ES-I3 (cell line): ENCODE measurements around the gene C20orf144.
"Not testable (repeated sequence)": the region's sequence is repeated elsewhere in the genome, so short reads cannot be mapped to it uniquely, and the experiment has no call there.

Experiments
- H3K36me3 ChIP-seq: 2 replicates; pipeline ENCODE4 v1.6.1; 2013; ENCODE audit warnings: mild to moderate bottlenecking, low read length, control low read depth, moderate library complexity; ENCODE audit not compliant: insufficient read depth
- H3K4me1 ChIP-seq: 2 replicates; pipeline ENCODE4 v1.6.1; 2013; ENCODE audit warnings: mild to moderate bottlenecking, control low read depth, low read length; ENCODE audit not compliant: insufficient read depth
- H3K9ac ChIP-seq: 2 replicates; pipeline ENCODE4 v1.6.1; 2013; ENCODE audit warnings: low read depth, mild to moderate bottlenecking, low read length, moderate library complexity
- H3K9me3 ChIP-seq: 2 replicates; pipeline ENCODE4 v1.6.1; 2013; ENCODE audit warnings: mild to moderate bottlenecking, low read length, moderate library complexity; ENCODE audit not compliant: control insufficient read depth, insufficient read depth

C20orf144 gene

GRCh38 chr20:33645072-33645358 lies 17.1 kb upstream of the C20orf144 start:
- no peaks in the 10 kb centered on the region; the same call in 1 of the 2 replicates for H3K36me3 ChIP-seq
- no peak overlapping the region for H3K9ac ChIP-seq
- H3K4me1 ChIP-seq, result peaks cover 4% of the 10 kb centered on the region; the same call in 1 of the 2 replicates
- no peaks in the 10 kb centered on the region for H3K9me3 ChIP-seq

- no peaks in the 10 kb centered on the region for H3K36me3 ChIP-seq
These were observed 16.7 kb upstream of the C20orf144 start for GRCh38 chr20:33645396-33645795.

GRCh38 chr20:33646191-33646590 lies 15.9 kb upstream of the C20orf144 start:
- Histone ChIP-seq H3K9me3 (no peaks in the 10 kb centered on the region), H3K4me1 (peaks cover 4% of the 10 kb centered on the region; the same call in 1 of the 2 replicates), H3K9ac (no peak overlapping the region), H3K36me3 (no peaks in the 10 kb centered on the region)

More at GRCh38 chr20:33645396-33645795, 16.7 kb upstream of the C20orf144 start:
- no peak overlapping the region for H3K9ac ChIP-seq
- no peaks in the 10 kb centered on the region for H3K9me3 ChIP-seq
- H3K4me1 ChIP-seq, result peaks cover 4% of the 10 kb centered on the region; the same call in 1 of the 2 replicates

GRCh38 chr20:33646959-33647602 lies 15.0 kb upstream of the C20orf144 start:
- H3K9ac ChIP-seq, H3K9me3 ChIP-seq, H3K4me1 ChIP-seq, H3K36me3 ChIP-seq: not testable (repeated sequence)

GRCh38 chr20:33647603-33648395 lies 14.3 kb upstream of the C20orf144 start:
- H3K9ac ChIP-seq, result no peak overlapping the region
- H3K9me3 ChIP-seq, result no peaks in the 10 kb centered on the region
- peaks cover 4% of the 10 kb centered on the region; the same call in 1 of the 2 replicates for H3K4me1 ChIP-seq
- H3K36me3 ChIP-seq, result no peaks in the 10 kb centered on the region

GRCh38 chr20:33648396-33649004 lies 13.6 kb upstream of the C20orf144 start:
- no peak overlapping the region for H3K9ac ChIP-seq
- H3K9me3 ChIP-seq, result no peaks in the 10 kb centered on the region
- no peaks in the 10 kb centered on the region for H3K36me3 ChIP-seq
- H3K4me1 ChIP-seq, result peaks cover 6% of the 10 kb centered on the region

- Histone ChIP-seq H3K9me3 (no peaks in the 10 kb centered on the region), H3K36me3 (no peaks in the 10 kb centered on the region), H3K4me1 (peaks cover 11% of the 10 kb centered on the region), H3K9ac (no peak overlapping the region)
These were observed 12.9 kb upstream of the C20orf144 start for GRCh38 chr20:33649201-33649681.

GRCh38 chr20:33650111-33650752 lies 11.9 kb upstream of the C20orf144 start:
- Histone ChIP-seq H3K9ac (no peak overlapping the region), H3K36me3 (no peaks in the 10 kb centered on the region), H3K4me1 (peaks cover 11% of the 10 kb centered on the region), H3K9me3 (no peaks in the 10 kb centered on the region)

GRCh38 chr20:33650753-33651561 lies 11.2 kb upstream of the C20orf144 start:
- H3K4me1 ChIP-seq, result peaks cover 11% of the 10 kb centered on the region
- no peaks in the 10 kb centered on the region for H3K36me3 ChIP-seq
- H3K9me3 ChIP-seq, result no peaks in the 10 kb centered on the region
- no peak overlapping the region for H3K9ac ChIP-seq

- peaks cover 11% of the 10 kb centered on the region for H3K4me1 ChIP-seq
- 0 out of 2 replicates have a peak, but pooled peaks cover under 1% of the 10 kb centered on the region for H3K36me3 ChIP-seq
- no peaks in the 10 kb centered on the region for H3K9me3 ChIP-seq
- H3K9ac ChIP-seq, result no peak overlapping the region
These were observed 10.5 kb upstream of the C20orf144 start for GRCh38 chr20:33651562-33652048.

- H3K4me1 ChIP-seq, result peaks cover 8% of the 10 kb centered on the region
- 0 out of 2 replicates have a peak, but pooled peaks cover 3% of the 10 kb centered on the region for H3K36me3 ChIP-seq
- no peaks in the 10 kb centered on the region for H3K9me3 ChIP-seq
- H3K9ac ChIP-seq, result no peak overlapping the region
These were observed 8.8 kb upstream of the C20orf144 start for GRCh38 chr20:33653218-33653899.

- no peaks in the 10 kb centered on the region for H3K9me3 ChIP-seq
- H3K9ac ChIP-seq, result no peak overlapping the region
- 0 out of 2 replicates have a peak, but pooled peaks cover 3% of the 10 kb centered on the region for H3K36me3 ChIP-seq
- H3K4me1 ChIP-seq, result peaks cover 8% of the 10 kb centered on the region
These were observed 8.1 kb upstream of the C20orf144 start for GRCh38 chr20:33653900-33654596.
